Measurements from ENCODE around the gene ANK2.

The ANK2 gene

DNA sequence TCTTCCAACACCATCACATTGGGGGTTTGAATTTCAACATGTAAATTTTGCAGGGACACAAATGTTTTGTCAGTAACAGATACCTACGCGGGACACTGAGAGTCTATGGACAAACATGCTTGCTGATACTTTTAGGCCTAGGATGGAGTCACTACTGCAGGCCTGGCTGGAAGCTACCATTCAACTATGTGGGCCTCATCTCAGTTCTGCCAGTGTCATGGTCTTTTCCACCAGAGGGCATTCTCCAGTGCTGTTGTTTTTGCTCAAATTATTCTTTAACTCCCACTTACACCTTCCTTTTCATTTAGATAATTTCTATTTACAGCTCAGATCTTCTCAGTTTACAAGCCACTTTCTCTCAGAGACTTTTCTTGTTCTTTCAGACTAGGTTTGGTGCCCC, 7.0 kb upstream of the ANK2 start:
- no peak overlapping the region for H3K4me3 ChIP-seq (ENCODE audit: low read depth, low read length)
- TF ChIP-seq, protein P1, sequence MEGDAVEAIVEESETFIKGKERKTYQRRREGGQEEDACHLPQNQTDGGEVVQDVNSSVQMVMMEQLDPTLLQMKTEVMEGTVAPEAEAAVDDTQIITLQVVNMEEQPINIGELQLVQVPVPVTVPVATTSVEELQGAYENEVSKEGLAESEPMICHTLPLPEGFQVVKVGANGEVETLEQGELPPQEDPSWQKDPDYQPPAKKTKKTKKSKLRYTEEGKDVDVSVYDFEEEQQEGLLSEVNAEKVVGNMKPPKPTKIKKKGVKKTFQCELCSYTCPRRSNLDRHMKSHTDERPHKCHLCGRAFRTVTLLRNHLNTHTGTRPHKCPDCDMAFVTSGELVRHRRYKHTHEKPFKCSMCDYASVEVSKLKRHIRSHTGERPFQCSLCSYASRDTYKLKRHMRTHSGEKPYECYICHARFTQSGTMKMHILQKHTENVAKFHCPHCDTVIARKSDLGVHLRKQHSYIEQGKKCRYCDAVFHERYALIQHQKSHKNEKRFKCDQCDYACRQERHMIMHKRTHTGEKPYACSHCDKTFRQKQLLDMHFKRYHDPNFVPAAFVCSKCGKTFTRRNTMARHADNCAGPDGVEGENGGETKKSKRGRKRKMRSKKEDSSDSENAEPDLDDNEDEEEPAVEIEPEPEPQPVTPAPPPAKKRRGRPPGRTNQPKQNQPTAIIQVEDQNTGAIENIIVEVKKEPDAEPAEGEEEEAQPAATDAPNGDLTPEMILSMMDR (IDR thresholded peaks at IDR 0.05; ENCODE audit: low read depth, low read length): no peak
- in situ Hi-C loops (cut with HindIII; ENCODE audit: low sequenced_read_pairs): no loop called here
- DNase-seq (ENCODE audit: low read depth, low spot score): no peak

DNA sequence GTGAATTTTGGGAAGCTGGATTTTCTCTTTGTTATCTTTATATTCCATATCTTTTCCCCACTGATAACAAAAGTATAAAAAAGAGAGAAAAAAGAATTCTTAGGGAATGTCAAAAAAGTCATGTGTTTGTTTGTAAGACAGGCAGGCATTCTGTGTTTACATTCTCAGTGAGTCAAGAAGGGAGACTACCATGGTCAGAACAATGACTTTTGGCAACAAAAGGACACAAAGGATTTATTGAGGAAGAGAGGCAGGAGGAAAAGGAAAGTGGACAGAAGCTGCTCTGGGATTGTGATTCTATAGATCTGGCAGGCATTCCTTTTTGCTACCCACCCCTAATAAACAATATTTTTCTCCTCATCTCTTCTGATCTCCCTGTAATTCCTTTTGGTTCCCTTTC, 5.9 kb upstream of the ANK2 start:
- no peak overlapping the region for H3K4me3 ChIP-seq (ENCODE audit: low read depth, low read length)
- TF ChIP-seq, protein P1 (IDR thresholded peaks at IDR 0.05; ENCODE audit: low read depth, low read length): no peak
- in situ Hi-C loops (cut with HindIII; ENCODE audit: low sequenced_read_pairs): no loop called here
- no peak for DNase-seq (ENCODE audit: low read depth, low spot score)

DNA sequence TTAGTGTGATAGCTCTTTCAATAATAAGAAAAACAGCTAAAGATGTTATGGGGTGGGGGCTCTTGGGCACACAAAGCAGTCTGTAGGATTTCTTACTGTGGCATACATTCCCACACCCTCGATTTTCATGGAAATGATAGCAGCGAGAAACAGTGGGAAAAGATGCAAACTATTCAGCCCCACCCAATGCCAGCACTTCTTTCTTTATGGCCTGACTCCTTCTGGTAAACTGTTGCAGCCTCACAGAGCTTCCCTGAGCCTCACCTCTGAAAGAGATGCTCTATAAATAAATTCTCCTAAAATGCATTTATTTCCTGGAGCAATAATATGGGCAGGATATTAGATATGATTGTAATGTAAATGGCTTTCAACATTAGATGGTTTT, 910 bp downstream of the ANK2 start:
- no peak for DNase-seq (ENCODE audit: low read depth, low spot score)
- in situ Hi-C loops (cut with HindIII; ENCODE audit: low sequenced_read_pairs): no loop called here
- TF ChIP-seq, protein P1 (IDR thresholded peaks at IDR 0.05; ENCODE audit: low read depth, low read length): no peak

GRCh38 chr4:113050837-113051236, 1.4 kb downstream of the ANK2 start:
- no peak for DNase-seq (ENCODE audit: low read depth, low spot score)
- in situ Hi-C loops (cut with HindIII; ENCODE audit: low sequenced_read_pairs): no loop called here

More for the DNA sequence above, 910 bp downstream of the ANK2 start:
- H3K4me3 ChIP-seq (ENCODE audit: low read depth, low read length): no peak overlapping the region

GRCh38 chr4:113051361-113051760, 1.9 kb downstream of the ANK2 start:
- no peak for DNase-seq (ENCODE audit: low read depth, low spot score)
- no peak overlapping the region for H3K4me3 ChIP-seq (ENCODE audit: low read depth, low read length)
- in situ Hi-C loops (cut with HindIII; ENCODE audit: low sequenced_read_pairs): no loop called here
- TF ChIP-seq, protein P1 (IDR thresholded peaks at IDR 0.05; ENCODE audit: low read depth, low read length): no peak

More at GRCh38 chr4:113050837-113051236, 1.4 kb downstream of the ANK2 start:
- TF ChIP-seq, protein P1 (IDR thresholded peaks at IDR 0.05; ENCODE audit: low read depth, low read length): no peak
- no peak overlapping the region for H3K4me3 ChIP-seq (ENCODE audit: low read depth, low read length)

- peak; percentile 86 for DNase-seq (ENCODE audit: low read depth, low spot score)
- H3K4me3 ChIP-seq (ENCODE audit: low read depth, low read length): no peak overlapping the region
- TF ChIP-seq, protein P1 (IDR thresholded peaks at IDR 0.05; ENCODE audit: low read depth, low read length): no peak
- in situ Hi-C loops (cut with HindIII; ENCODE audit: low sequenced_read_pairs): no loop called here
These were observed 3.0 kb downstream of the ANK2 start for GRCh38 chr4:113052379-113052951.
